ENCODE results near the gene PAX7.

PAX7 gene

DNA sequence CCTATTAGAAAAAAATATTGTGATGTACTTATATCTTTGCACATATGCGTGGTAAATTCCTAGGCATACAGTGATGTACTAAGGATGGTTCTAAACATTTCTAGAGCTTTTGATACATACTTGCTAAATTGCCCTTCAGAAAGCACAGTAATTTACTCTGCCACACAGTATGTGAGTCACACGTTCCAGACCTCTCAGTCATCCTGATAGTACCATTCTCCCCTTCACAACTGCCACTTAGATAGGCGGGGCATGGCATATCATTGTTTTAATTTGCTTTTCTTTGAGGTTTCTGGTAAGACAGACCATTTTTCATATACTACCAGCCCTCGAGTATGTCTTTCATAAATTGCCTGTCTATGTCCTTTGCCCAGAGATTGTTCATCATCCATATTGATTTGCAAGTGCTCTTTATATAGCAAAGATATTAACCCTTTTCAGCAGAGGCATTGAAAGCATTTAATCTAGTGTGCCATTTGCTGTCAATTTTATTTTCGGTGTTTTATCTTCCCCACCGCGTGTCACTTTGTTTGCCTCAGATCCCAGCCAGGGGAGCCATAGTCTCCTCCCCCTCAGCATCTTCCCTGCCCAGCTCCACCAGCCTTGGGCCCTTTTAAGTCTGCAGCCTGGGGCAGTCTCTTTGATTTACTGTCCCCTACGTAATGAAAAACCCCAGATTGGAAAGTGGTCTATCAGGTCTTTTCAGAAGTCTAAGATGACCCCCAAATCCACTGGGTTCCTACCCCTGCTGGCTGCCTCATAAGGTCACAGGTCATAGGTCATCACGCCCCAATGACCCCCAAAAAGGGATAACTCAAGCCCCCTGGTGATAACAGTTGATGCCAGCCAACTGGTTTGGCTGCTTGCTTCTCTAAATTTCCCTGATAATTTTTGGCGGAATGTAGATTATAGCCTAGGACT, 11.8 kb upstream of the PAX7 start:
- DNase-seq (ENCODE audit: low read depth in 2 of 2): no peak

DNA sequence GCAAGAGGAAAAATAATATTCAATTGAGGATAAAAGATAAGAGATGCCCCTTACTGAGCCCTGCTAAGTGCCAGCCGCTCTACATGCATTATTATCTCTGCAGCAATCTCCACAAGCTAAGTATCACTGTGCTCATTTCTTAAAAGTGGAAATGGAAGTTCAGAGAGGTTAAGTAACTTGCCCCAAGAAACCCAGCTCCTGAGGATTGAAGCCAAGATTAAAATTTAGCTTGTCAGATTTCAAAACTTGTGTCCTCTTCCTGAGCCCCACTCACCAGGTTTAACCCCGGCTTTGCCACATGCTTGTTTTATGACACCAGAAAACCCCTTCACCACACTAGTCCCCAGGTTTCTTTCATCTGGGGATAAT, 11.2 kb upstream of the PAX7 start:
- no peak for DNase-seq (ENCODE audit: low read depth in 2 of 2)

- no peak for DNase-seq (ENCODE audit: low read depth in 2 of 2)
Observed at GRCh38 chr1:18628511-18628910, 2.1 kb upstream of the PAX7 start.

- no peak for DNase-seq (ENCODE audit: low read depth in 2 of 2)
Observed at GRCh38 chr1:18629659-18630510, 761 bp upstream of the PAX7 start.

DNA sequence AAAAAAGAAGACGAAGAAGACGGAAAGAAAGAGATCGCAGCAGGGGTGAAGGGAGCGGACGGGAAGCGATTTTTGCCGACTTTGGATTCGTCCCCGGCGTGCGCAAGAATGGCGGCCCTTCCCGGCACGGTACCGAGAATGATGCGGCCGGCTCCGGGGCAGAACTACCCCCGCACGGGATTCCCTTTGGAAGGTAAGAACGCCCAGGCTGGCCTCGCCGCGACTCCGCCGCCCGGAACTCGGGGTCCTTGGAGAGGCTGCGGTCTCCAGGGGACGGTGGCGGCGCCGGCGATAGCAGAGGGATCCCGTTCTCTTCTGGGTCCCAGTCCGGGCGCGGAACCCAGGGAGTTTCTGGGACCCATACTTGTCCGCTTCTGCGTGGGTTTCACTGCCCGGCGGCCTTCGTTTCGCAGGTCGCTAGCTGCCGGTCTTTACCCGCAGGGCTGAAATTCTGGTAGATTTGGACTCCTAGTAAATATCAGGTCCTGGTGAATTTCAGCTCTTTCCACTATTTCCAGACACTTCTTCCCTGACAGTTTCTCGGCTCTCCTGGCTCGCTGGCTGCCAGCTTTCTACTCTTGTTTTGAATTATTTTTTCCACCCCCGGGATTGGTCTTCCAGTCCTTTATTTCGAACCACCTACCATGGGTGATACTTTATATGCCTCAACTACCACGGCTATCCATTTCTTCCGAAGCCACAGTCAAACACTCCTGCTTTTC, 1.0 kb downstream of the PAX7 start:
- DNase-seq (ENCODE audit: low read depth in 2 of 2): no peak

GRCh38 chr1:18632218-18632588, 1.6 kb downstream of the PAX7 start:
- no peak for DNase-seq (ENCODE audit: low read depth in 2 of 2)

- no peak for DNase-seq (ENCODE audit: low read depth in 2 of 2)
Observed at GRCh38 chr1:18632783-18633421, 2.3 kb downstream of the PAX7 start.

- no peak for DNase-seq (ENCODE audit: low read depth in 2 of 2)
Observed at GRCh38 chr1:18633422-18634155, 2.9 kb downstream of the PAX7 start.

DNA sequence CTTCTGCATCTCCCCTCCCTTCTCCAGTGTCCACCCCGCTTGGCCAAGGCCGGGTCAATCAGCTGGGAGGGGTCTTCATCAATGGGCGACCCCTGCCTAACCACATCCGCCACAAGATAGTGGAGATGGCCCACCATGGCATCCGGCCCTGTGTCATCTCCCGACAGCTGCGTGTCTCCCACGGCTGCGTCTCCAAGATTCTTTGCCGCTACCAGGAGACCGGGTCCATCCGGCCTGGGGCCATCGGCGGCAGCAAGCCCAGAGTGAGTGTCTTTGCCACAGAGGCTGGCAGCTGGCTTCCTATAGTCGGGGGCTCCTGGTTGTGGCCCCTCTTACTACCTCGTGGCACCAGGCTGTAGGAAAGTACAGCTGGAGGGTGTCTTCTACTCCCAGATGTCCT, 3.6 kb downstream of the PAX7 start:
- no peak for DNase-seq (ENCODE audit: low read depth in 2 of 2)

DNA sequence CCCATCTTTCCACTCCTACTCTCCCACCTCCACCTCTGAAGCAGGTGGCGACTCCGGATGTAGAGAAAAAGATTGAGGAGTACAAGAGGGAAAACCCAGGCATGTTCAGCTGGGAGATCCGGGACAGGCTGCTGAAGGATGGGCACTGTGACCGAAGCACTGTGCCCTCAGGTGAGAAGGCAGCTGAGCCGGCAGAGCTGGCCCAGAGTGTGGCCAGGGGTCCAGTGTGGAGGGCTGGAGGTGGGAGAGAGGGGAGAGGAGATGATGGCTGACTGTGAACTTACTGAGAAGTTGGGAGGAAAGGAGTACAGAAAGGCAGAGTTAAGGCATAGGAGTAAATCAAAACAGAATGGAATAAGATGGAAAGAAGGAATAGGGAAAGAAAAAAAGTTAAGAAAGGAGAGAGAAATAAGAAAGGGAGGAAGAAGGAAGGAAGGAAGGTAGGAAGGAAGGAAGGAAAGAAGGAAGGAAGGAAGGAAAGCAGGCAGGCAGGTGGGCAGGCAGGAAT, 4.5 kb downstream of the PAX7 start:
- no peak for DNase-seq (ENCODE audit: low read depth in 2 of 2)

- no peak for DNase-seq (ENCODE audit: low read depth in 2 of 2)
Observed at GRCh38 chr1:18635891-18636595, 5.4 kb downstream of the PAX7 start.

DNA sequence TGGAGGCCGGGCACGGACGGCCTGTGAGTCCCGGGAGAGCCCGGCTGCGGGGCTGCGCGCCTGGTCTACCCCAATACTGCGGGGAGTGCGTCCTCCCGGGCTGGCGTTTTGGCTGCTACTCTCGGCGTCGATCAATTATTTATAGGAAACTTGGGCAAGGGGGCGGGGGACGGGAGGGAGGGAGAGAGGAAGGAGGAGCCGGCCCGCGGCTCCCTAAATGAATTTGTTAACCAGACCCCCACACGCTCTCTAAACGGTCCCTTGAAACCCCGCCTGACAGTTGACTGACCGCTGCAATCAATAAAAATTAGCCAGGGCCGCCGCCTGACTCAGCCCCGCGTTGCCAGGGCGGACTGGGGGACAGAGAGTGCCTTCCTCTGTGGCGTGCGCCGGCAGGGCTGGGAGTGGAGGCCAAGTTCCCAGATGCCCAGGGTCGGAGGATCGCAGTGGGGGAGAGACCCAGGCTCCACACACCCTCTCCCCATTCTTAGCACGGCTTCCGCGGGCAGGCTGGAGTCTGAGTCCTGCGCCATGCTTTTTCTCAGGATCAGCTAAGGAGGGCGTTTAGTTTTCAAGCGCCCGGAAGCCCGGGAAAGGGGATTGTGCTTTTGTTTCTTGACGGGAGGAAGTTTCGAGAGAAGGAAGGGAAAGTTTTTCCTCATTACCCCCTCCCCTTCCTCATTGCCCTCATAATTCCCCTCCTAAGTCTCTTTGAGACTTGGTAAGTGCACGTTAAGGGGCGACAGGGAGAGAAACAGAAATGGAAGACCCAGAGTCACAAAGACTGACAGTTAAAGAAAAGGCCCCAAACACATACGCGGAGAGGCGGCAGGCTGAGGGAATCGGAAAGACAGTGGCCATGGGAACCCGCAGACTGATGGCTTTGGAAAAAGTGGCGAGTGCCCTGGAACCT, 6.2 kb downstream of the PAX7 start:
- DNase-seq (ENCODE audit: low read depth in 2 of 2): no peak

DNA sequence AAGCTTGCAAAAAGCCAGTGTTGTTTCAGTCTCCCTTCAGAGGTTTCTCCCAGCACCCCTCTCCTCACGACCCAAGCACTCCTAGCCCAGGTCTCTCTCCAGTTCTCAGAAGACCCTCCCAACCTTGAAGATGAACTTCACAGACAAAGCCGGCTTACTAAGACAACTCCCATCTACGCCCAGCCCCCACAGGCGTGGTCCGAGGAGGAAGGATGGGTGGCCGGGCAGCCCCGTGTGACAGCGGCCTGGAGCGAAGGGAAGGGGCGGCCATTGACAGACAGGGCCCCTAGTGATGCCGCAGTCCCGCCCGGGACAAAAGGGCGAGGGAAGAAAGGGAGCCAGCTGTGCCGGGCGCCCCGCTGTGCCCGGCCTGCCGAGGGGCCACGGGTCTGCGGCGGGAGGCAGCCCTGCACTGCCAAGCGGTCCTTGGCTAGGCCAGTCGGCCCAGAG, 6.9 kb downstream of the PAX7 start:
- DNase-seq (ENCODE audit: low read depth in 2 of 2): no peak

- no peak for DNase-seq (ENCODE audit: low read depth in 2 of 2)
Observed at GRCh38 chr1:18637962-18638834, 7.6 kb downstream of the PAX7 start.

DNA sequence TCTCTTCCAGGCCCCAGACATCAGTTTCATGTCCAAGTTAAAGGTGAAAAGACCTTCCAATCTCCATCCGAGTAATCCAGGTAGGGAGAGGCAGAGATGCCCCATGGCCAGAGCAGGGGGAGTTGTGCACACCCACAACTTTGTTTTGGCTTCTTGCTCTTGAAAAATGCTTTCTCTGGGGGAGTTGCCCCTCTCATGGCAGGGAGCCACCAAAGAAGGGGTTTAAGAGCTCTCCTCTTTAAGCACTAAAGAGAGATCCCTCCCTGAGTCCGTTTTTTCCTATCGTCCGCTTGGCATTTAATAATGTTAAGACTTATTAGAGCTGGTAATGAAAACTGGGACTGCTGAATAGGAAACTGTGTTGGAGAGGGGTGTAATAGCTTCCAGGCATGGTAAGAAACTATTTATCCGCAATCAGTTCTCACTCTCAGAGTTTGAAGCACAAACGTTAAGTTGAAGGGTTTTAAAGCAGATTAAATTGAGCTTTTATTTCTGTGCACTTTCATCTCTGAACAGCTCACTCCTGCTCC, 8.3 kb downstream of the PAX7 start:
- DNase-seq (ENCODE audit: low read depth in 2 of 2): no peak

- DNase-seq (ENCODE audit: low read depth in 2 of 2): no peak
Observed at GRCh38 chr1:18639368-18640055, 8.9 kb downstream of the PAX7 start.

Measured in activated CD8-positive, alpha-beta memory T cell treated with anti-CD3 and anti-CD28 coated beads for 4 hours (primary cell).